HUDEP-2 (cell line): ENCODE measurements around the gene CNNM2.

Experiments
- DNase-seq, 76 experiments: peaks; one replicate each; lab custom pipeline; 2025; ENCODE audit not compliant: unreplicated experiment in 76 of 76; lab: John Stamatoyannopoulos, UW

CNNM2 gene

GRCh38 chr10:103067956-103068355 is 149.9 kb downstream of the CNNM2 start:
- no peak for DNase-seq

- peak in 51 of 76 experiments; percentile 3 to 60 (median 21) for DNase-seq
Observed at GRCh38 chr10:103069453-103070331, 151.6 kb downstream of the CNNM2 start.

- DNase-seq, result no peak
Observed at GRCh38 chr10:103072276-103072675, 154.2 kb downstream of the CNNM2 start.

- DNase-seq, result no peak
Observed at GRCh38 chr10:103072891-103073290, 154.8 kb downstream of the CNNM2 start.

GRCh38 chr10:103077020-103077419 is 158.9 kb downstream of the CNNM2 start:
- DNase-seq, result no peak

GRCh38 chr10:103077491-103078308 is 159.6 kb downstream of the CNNM2 start:
- DNase-seq, result no peak

GRCh38 chr10:103078309-103078615 is 160.2 kb downstream of the CNNM2 start:
- no peak for DNase-seq

- no peak for DNase-seq
Observed at GRCh38 chr10:103078676-103079075, 160.6 kb downstream of the CNNM2 start.

- DNase-seq, result no peak
Observed at GRCh38 chr10:103079100-103079499, 161.0 kb downstream of the CNNM2 start.

GRCh38 chr10:103079946-103080345 is 161.9 kb downstream of the CNNM2 start:
- DNase-seq, result no peak

- DNase-seq, result no peak
Observed at GRCh38 chr10:103080891-103081581, 162.9 kb downstream of the CNNM2 start.

GRCh38 chr10:103082683-103083082 is 164.6 kb downstream of the CNNM2 start:
- no peak for DNase-seq

GRCh38 chr10:103083266-103083976 is 165.3 kb downstream of the CNNM2 start:
- no peak for DNase-seq

- DNase-seq, result no peak
Observed at GRCh38 chr10:103083977-103084320, 165.9 kb downstream of the CNNM2 start.

GRCh38 chr10:103086261-103086660 is 168.2 kb downstream of the CNNM2 start:
- DNase-seq, result no peak

- no peak for DNase-seq
Observed at GRCh38 chr10:103086799-103087198, 168.7 kb downstream of the CNNM2 start.

- DNase-seq, result no peak
Observed at GRCh38 chr10:103089493-103089892, 171.4 kb downstream of the CNNM2 start.

- no peak for DNase-seq
Observed at GRCh38 chr10:103090911-103091310, 172.8 kb downstream of the CNNM2 start.

- no peak for DNase-seq
Observed at GRCh38 chr10:103095005-103095404, 176.9 kb downstream of the CNNM2 start.

GRCh38 chr10:103096130-103096529 is 178.0 kb downstream of the CNNM2 start:
- no peak for DNase-seq

- DNase-seq, result no peak
Observed at GRCh38 chr10:103098240-103098639, 180.1 kb downstream of the CNNM2 start.
